Nephron (organoid): Measurements from ENCODE around the gene BLOC1S5.

ENCODE experiments used
- H3K27ac Mint-ChIP-seq, 3 experiments: 2 replicates each; pipeline ENCODE4 v1.8.0; 2020; ENCODE audit warnings: mixed read lengths in 3 of 3, mild to moderate bottlenecking in 2 of 3, moderate library complexity in 1 of 3
- H3K27me3 Mint-ChIP-seq: 2 replicates; pipeline ENCODE4 v1.8.0; 2021; ENCODE audit warnings: low read depth, mild to moderate bottlenecking, moderate library complexity, mixed read lengths
- H3K36me3 Mint-ChIP-seq: 2 replicates; pipeline ENCODE4 v1.8.0; 2020; ENCODE audit warnings: low read depth, mixed read lengths
- H3K4me1 Mint-ChIP-seq: 2 replicates; pipeline ENCODE4 v1.8.0; 2020; ENCODE audit warnings: mixed read lengths
- H3K4me3 Mint-ChIP-seq, 3 experiments: 2 replicates each; pipeline ENCODE4 v1.8.0; 2020; ENCODE audit warnings: mild to moderate bottlenecking in 3 of 3, mixed read lengths in 3 of 3, moderate library complexity in 2 of 3
- H3K9me3 Mint-ChIP-seq: 2 replicates; pipeline ENCODE4 v1.8.0; 2020; ENCODE audit warnings: mixed read lengths
- TF ChIP-seq, protein P1 (sequence below), 3 experiments: fragments of 200-600 bp; sonication (generic); IDR thresholded peaks; one replicate each; pipeline ENCODE4 v1.5.0; 2021; ENCODE audit warnings: antibody characterized with exemption in 3 of 3; ENCODE audit not compliant: unreplicated experiment in 3 of 3

The BLOC1S5 gene

DNA sequence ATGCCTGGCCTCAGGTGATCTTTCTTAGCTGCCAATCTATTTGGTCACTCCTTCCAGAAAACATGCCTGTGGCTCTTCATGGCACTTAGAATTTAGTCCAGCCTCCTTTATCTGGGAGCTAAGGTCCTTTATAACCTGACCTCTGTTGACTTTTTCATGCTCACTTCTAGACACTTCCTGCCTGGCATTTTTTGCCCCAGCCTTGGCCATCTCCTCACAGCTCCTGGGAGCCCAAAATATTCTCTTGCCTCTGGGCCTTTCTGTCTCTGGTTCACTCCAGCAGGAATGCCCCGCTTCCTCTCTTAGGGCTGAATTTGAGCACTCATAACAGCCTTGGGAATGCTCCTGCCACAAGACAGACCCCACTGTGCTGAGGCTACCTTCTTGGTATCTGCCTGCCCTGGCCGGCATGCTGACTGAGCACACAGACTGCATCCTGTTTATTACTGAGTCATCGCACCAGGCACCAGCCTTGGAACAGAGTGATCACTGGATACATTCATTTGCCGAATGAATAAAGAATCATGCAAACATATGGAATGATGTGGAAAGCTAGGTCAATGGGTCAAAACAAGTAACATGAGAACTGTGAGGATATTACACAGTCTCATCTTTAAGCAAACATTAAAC, 44.0 kb upstream of the BLOC1S5 start:
- TF ChIP-seq, protein P1, sequence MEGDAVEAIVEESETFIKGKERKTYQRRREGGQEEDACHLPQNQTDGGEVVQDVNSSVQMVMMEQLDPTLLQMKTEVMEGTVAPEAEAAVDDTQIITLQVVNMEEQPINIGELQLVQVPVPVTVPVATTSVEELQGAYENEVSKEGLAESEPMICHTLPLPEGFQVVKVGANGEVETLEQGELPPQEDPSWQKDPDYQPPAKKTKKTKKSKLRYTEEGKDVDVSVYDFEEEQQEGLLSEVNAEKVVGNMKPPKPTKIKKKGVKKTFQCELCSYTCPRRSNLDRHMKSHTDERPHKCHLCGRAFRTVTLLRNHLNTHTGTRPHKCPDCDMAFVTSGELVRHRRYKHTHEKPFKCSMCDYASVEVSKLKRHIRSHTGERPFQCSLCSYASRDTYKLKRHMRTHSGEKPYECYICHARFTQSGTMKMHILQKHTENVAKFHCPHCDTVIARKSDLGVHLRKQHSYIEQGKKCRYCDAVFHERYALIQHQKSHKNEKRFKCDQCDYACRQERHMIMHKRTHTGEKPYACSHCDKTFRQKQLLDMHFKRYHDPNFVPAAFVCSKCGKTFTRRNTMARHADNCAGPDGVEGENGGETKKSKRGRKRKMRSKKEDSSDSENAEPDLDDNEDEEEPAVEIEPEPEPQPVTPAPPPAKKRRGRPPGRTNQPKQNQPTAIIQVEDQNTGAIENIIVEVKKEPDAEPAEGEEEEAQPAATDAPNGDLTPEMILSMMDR (IDR thresholded peaks at IDR 0.05; ENCODE audit: unreplicated experiment in 3 of 3): no peak
- Mint-ChIP-seq H3K9me3 (no peaks in the 10 kb centered on the region), H3K4me3 (no peak overlapping the region), H3K27me3 (peaks cover 26% of the 10 kb centered on the region), H3K36me3 (no peaks in the 10 kb centered on the region), H3K4me1 (no peaks in the 10 kb centered on the region), H3K27ac (no peak overlapping the region)

DNA sequence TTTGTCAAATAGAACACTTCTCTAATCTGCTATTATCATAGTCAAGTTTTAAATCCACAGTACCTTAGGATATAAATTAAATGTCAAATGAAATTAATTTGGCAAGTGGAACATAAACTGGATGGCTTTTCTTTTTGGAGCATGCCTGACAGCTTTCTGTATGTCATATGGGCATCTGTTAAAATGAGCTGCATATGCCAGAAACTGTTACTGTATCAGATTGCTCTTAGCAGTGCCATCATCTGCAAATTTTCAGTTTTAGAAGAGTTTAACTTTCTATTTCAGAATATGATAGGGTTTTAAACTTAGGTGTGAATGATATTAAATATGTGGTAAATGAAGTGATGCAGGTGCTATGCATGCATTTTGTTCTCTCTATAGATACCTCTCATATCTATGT, 41.6 kb upstream of the BLOC1S5 start:
- Mint-ChIP-seq H3K4me1 (peaks cover 13% of the 10 kb centered on the region), H3K4me3 (no peak overlapping the region), H3K9me3 (no peaks in the 10 kb centered on the region), H3K36me3 (peaks cover under 1% of the 10 kb centered on the region), H3K27me3 (peaks cover 26% of the 10 kb centered on the region), H3K27ac (no peak overlapping the region)
- TF ChIP-seq, protein P1 (IDR thresholded peaks at IDR 0.05; ENCODE audit: unreplicated experiment in 3 of 3): no peak

DNA sequence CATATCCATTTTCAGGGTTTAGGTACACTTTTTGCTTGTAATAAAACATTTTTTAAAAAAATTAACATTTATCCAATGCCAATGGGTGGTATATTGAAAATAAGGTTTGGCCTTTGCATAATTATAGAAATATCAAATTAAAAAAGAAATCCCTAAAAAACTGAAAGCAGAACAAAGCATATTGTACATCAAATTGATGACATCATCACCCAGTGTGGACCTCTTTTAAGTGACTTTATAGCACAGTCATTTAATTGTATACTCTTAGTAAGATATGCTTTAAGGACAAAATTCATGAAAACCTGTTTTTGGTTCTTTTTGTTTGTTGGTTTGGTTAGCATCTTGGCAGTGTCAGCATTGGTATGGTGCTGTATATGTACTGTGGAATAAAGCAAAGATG, 39.5 kb upstream of the BLOC1S5 start:
- H3K27me3 Mint-ChIP-seq: peaks cover 14% of the 10 kb centered on the region
- no peaks in the 10 kb centered on the region for H3K9me3 Mint-ChIP-seq
- TF ChIP-seq, protein P1 (IDR thresholded peaks at IDR 0.05; ENCODE audit: unreplicated experiment in 3 of 3): no peak
- peaks cover 19% of the 10 kb centered on the region for H3K4me1 Mint-ChIP-seq
- H3K4me3 Mint-ChIP-seq: peak overlapping the region in 1 of 3 experiments; percentile 11
- H3K27ac Mint-ChIP-seq: no peak overlapping the region
- peaks cover 10% of the 10 kb centered on the region for H3K36me3 Mint-ChIP-seq

GRCh38 chr6:8102122-8102958, 38.2 kb upstream of the BLOC1S5 start, which contains the start of gene EEF1E1:
Gene EEF1E1 (minus strand): TSS chr6:8102548. CDS start chr6:8102521, 27 bp downstream.
- H3K9me3 Mint-ChIP-seq: no peaks in the 10 kb centered on the region

GRCh38 chr6:8100159-8100854, 36.1 kb upstream of the BLOC1S5 start:
- Mint-ChIP-seq H3K27me3 (peaks cover 3% of the 10 kb centered on the region), H3K36me3 (peaks cover 30% of the 10 kb centered on the region)

More at GRCh38 chr6:8102122-8102958, 38.2 kb upstream of the BLOC1S5 start, which contains the start of gene EEF1E1:
- Mint-ChIP-seq H3K4me1 (peaks cover 19% of the 10 kb centered on the region), H3K27ac (peak within 1 kb of the TSS; percentile 89 to 98 (median 97)), H3K36me3 (peaks cover 14% of the 10 kb centered on the region), H3K4me3 (peak within 1 kb of the TSS; percentile 96 to 99 (median 99)), H3K27me3 (peaks cover 9% of the 10 kb centered on the region)
- TF ChIP-seq, protein P1 (IDR thresholded peaks at IDR 0.05; ENCODE audit: unreplicated experiment in 3 of 3): no peak

More at GRCh38 chr6:8100159-8100854, 36.1 kb upstream of the BLOC1S5 start:
- Mint-ChIP-seq H3K4me1 (peaks cover 19% of the 10 kb centered on the region), H3K4me3 (peak overlapping the region; percentile 56 to 71 (median 57)), H3K27ac (peak overlapping the region in 1 of 3 experiments; percentile 45), H3K9me3 (no peaks in the 10 kb centered on the region)
- TF ChIP-seq, protein P1 (IDR thresholded peaks at IDR 0.05; ENCODE audit: unreplicated experiment in 3 of 3): no peak
